GM12872 (cell line): ENCODE results near the gene KCNQ1OT1.

Experiments
- TF ChIP-seq, protein P1 (sequence below): IDR thresholded peaks from 3 replicates; pipeline ENCODE4 v1.5.1; 2011; ENCODE audit warnings: low read depth, mild to moderate bottlenecking, low read length, moderate library complexity; ENCODE audit not compliant: insufficient read depth

The KCNQ1OT1 gene

DNA sequence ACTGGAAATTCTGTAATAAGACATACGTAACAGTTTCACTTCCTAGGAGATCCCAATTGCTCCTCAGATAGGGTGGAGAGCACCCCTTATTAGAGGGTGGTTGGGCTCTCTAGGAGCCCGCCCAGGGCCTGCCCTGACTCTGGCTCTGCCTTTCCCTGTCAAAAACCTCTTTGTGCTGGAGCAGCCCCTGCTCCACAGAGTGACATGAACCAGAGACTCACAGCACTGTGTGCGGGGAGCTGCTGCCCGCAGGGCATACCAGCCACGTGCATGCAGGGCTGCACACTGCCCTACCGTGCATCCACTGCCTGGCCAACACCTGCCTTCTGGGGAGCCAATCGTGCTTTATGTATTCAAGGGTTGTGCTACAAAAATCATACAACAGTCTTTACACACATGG is 24.3 kb downstream of the KCNQ1OT1 start:
- TF ChIP-seq, protein P1, sequence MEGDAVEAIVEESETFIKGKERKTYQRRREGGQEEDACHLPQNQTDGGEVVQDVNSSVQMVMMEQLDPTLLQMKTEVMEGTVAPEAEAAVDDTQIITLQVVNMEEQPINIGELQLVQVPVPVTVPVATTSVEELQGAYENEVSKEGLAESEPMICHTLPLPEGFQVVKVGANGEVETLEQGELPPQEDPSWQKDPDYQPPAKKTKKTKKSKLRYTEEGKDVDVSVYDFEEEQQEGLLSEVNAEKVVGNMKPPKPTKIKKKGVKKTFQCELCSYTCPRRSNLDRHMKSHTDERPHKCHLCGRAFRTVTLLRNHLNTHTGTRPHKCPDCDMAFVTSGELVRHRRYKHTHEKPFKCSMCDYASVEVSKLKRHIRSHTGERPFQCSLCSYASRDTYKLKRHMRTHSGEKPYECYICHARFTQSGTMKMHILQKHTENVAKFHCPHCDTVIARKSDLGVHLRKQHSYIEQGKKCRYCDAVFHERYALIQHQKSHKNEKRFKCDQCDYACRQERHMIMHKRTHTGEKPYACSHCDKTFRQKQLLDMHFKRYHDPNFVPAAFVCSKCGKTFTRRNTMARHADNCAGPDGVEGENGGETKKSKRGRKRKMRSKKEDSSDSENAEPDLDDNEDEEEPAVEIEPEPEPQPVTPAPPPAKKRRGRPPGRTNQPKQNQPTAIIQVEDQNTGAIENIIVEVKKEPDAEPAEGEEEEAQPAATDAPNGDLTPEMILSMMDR, result no peak

DNA sequence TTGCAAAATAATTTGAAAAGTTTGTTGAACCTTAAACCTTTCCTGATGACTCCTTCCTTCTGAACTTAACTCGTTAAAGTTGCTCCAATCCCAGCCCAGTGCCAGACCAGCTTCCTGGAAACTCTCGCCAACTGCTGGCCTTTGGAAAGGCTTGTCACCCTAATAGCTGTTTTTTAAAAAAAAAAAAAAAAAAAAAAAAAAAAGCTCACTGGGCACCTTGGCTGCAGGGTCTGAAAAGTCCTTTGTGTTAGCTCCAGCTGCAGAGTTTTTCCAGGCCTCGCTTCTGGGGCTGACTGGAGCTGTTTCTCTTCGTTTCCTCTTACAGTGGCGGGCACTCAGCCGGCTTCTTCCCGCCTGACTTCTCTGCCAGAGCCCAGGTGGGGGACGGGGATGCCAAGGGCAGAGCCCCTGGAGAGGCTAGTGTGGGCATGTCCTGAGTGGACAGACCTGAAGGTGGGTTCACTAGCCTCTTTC is 25.1 kb downstream of the KCNQ1OT1 start:
- TF ChIP-seq, protein P1, result no peak

DNA sequence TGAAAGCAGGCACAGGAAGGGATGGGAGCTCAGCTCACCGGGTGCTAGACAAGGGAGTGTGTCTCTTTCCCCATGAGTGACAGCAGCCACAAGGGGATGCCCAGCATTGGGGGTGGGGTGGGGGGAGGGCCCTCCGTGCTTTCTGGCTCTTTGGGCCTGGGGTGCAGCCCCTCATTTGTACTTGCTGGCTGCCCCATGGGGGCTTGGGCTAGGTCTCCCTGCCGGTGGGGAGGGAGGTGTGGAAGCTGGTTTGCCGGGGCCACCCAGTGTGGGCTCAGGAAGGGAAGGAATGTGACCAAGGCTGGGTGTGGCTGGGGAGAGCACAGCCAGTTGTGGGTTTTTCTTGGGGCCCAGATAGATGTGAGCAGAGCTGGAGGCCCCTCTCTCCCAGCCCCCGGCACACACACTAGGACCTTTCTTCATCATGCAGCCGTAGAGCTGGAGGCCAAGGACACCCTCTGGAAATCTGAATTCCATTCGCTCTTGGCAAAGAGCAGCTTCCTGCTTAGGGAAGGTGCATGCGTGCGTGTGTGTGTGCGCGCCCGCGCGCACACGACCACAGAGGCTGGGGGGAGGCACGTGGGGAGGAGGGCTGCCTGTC is 25.8 kb downstream of the KCNQ1OT1 start:
- TF ChIP-seq, protein P1, result no peak

DNA sequence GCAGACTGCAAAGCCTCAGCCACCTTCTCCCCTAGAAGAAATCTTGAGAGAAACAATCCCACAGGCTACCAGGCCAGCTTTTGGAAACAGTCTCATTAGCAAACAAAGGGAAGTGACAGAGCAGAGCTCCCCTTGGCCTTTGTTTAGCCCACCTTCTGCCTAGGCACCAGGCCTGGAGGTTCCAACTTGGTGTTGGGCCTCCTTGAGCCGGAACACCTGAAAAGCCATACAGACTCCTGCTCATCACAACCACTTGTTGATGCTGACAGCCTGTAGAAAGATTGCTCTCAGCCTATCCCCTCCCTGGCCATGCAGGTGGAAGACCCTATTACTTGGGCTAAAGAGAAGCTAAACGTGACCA is 26.6 kb downstream of the KCNQ1OT1 start:
- TF ChIP-seq, protein P1, result no peak

DNA sequence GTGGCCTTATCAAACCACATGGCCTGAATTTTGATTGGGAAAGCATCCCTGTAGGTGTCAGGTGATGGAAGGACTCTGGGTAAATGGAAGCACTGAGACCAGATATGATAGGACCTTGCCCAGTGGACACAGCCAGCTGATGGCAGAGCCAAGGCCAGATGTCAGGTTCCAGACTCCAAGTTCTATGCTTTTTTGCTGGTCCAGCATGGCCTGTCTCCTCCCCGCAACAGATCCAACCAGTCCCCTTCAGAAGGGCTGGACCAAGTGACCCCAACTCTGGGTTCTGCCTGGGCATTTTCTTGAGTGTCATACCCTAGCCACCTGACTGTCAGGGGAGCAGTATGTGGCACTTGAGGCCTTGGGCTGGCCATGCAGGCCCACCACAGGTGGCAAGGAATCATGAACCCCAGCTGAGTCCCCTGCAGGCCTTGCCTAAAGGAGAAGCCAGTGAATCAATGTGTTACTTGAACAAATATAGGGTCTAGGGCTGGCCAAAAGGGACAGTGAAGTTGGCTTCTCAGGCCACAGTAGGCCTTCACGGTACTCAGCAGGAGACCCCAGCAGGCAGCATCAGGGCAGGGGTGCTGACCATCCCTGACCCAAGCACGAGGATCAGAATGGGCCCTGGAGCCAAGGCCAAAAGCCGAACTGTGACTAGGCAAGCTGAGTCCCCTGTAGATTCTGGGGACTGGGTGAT is 27.1 kb downstream of the KCNQ1OT1 start:
- TF ChIP-seq, protein P1, result no peak

DNA sequence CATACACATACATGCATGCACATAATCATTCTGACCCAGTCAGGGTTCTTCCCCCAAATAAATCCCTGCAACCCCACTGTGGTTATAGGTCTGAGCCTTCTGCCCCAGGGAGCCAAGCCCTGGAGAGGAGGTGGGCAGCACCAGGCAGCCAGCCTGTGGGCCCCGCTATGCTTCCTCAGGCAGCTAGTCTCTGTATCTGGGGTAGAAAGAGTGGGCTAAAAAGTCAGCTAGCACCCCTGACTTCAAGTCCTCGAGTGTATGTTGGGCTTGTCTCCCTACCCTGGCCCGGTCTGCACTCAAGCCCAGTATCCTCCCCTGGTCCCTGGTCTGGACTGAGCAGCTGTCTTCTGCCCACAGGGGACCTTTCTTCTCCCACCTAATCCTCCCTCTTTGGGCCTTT is 28.0 kb downstream of the KCNQ1OT1 start:
- TF ChIP-seq, protein P1, result no peak

DNA sequence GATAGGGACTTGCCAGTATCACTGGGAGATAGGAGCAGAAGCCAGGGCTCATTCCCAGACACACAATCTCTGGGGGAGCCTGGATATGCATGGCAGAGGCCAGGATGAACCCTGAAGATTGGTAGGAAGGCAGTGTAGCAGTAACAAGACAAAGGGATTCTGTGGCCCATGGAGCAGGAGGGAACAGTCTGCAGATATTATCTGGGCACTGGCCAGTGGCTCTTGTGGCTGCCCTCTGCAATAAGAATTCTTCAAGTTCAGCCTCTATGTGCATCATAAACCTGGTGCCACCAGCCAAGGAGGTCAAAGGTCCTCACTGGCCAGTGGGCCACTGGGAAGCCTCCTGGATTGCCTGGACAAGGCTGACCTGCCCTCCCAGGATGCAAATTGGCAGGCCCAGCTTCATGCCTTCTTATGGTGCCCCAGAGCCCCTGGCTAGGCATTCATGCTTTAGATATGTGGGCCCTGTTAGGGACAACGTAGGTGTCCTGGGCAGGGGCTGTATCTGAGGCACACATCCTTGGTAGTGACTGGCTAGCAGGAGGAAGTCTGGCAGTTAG is 29.2 kb downstream of the KCNQ1OT1 start:
- TF ChIP-seq, protein P1, result no peak
